ENCODE data around the gene PUS1. TPM values are rescaled to one million over a fixed set of nuclear protein-coding genes. Genes with fewer than 3 reads are reported as not detected.

Gene PUS1
- total and polyA plus RNA-seq, 9 of the 15 experiments (the other 6 are each of a cell fraction or from before 2014, with no cell fraction given), result 1.9 to 90.8 (median 30.0) TPM

DNA sequence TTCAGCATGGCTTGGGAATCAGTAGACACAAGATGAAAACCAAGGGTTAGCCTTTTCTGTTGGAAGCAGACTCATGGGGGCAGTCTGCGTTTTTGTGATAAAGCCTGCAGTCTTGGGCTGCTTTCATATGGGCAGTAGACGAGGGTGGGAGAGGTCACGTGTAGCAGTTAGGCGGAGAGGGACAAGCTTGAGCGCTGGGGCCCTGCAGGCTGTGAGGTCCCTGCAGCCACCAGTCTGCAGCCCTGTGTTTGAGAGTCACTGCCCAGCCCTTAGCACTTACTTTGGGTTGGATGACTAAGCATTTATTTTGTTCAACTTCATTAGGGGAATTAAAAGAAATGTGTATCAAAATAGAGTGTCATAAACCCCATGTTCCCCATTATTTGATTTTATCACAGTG lies 57.8 kb downstream of the PUS1 start (continued):
- no peak for TF ChIP-seq ZNF830 (CRISPR knock-in tag; IDR thresholded peaks at IDR 0.05)
- no peak for TF ChIP-seq ZBED1 (IDR thresholded peaks at IDR 0.05)
- TF ChIP-seq TRIM24 (IDR thresholded peaks at IDR 0.05), result no peak
- no peak for TF ChIP-seq MIER1 (IDR thresholded peaks at IDR 0.05; ENCODE audit: low read depth)
- no peak for TF ChIP-seq ZNF263 (CRISPR knock-in tag; IDR thresholded peaks at IDR 0.05; ENCODE audit: borderline replicate concordance)
- TF ChIP-seq, protein P1, sequence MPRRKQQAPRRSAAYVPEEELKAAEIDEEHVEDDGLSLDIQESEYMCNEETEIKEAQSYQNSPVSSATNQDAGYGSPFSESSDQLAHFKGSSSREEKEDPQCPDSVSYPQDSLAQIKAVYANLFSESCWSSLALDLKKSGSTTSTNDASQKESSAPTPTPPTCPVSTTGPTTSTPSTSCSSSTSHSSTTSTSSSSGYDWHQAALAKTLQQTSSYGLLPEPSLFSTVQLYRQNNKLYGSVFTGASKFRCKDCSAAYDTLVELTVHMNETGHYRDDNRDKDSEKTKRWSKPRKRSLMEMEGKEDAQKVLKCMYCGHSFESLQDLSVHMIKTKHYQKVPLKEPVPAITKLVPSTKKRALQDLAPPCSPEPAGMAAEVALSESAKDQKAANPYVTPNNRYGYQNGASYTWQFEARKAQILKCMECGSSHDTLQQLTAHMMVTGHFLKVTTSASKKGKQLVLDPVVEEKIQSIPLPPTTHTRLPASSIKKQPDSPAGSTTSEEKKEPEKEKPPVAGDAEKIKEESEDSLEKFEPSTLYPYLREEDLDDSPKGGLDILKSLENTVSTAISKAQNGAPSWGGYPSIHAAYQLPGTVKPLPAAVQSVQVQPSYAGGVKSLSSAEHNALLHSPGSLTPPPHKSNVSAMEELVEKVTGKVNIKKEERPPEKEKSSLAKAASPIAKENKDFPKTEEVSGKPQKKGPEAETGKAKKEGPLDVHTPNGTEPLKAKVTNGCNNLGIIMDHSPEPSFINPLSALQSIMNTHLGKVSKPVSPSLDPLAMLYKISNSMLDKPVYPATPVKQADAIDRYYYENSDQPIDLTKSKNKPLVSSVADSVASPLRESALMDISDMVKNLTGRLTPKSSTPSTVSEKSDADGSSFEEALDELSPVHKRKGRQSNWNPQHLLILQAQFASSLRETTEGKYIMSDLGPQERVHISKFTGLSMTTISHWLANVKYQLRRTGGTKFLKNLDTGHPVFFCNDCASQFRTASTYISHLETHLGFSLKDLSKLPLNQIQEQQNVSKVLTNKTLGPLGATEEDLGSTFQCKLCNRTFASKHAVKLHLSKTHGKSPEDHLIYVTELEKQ (CRISPR knock-in tag; IDR thresholded peaks at IDR 0.05), result no peak
- TF ChIP-seq ILF3 (IDR thresholded peaks at IDR 0.05; ENCODE audit: borderline replicate concordance), result no peak
- peak; percentile 89 for TF ChIP-seq NFE2L1 (tag; IDR thresholded peaks at IDR 0.05; ENCODE audit: borderline replicate concordance, low read depth)
- TF ChIP-seq SIN3B (IDR thresholded peaks at IDR 0.05; ENCODE audit: low read depth), result no peak
- TF ChIP-seq, protein P2, sequence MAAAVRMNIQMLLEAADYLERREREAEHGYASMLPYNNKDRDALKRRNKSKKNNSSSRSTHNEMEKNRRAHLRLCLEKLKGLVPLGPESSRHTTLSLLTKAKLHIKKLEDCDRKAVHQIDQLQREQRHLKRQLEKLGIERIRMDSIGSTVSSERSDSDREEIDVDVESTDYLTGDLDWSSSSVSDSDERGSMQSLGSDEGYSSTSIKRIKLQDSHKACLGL (CRISPR knock-in tag; IDR thresholded peaks at IDR 0.05; ENCODE audit: borderline replicate concordance, poor library complexity, severe bottlenecking), result no peak
- TF ChIP-seq ZNF445 (CRISPR knock-in tag; IDR thresholded peaks at IDR 0.05; ENCODE audit: low read depth), result no peak
- TF ChIP-seq FOXJ2 (tag; IDR thresholded peaks at IDR 0.05), result no peak
- TF ChIP-seq, protein P3, sequence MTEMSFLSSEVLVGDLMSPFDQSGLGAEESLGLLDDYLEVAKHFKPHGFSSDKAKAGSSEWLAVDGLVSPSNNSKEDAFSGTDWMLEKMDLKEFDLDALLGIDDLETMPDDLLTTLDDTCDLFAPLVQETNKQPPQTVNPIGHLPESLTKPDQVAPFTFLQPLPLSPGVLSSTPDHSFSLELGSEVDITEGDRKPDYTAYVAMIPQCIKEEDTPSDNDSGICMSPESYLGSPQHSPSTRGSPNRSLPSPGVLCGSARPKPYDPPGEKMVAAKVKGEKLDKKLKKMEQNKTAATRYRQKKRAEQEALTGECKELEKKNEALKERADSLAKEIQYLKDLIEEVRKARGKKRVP (CRISPR knock-in tag; IDR thresholded peaks at IDR 0.05), result no peak
- TF ChIP-seq RCOR1 (IDR thresholded peaks at IDR 0.05; ENCODE audit: borderline replicate concordance in 1 of 2, low read depth in 2 of 2, low read length in 2 of 2), result no peak
- TF ChIP-seq SMAD2 (IDR thresholded peaks at IDR 0.05; ENCODE audit: low read depth, low read length), result no peak
- TF ChIP-seq PTRF (tag; IDR thresholded peaks at IDR 0.05), result no peak
- TF ChIP-seq NELFE (IDR thresholded peaks at IDR 0.05; ENCODE audit: insufficient read depth, insufficient read length), result no peak
- TF ChIP-seq ZNF12 (CRISPR knock-in tag; IDR thresholded peaks at IDR 0.05), result no peak
- TF ChIP-seq HCFC1 (IDR thresholded peaks at IDR 0.05; ENCODE audit: low read depth, low read length), result no peak
- TF ChIP-seq ZZZ3 (IDR thresholded peaks at IDR 0.05), result no peak
- no peak for TF ChIP-seq GTF2F1 (IDR thresholded peaks at IDR 0.05; ENCODE audit: low read depth, low read length)
- no peak for TF ChIP-seq RUNX1 (IDR thresholded peaks at IDR 0.05; ENCODE audit: low read depth)
- TF ChIP-seq ZNF134 (CRISPR knock-in tag; conservative IDR thresholded peaks at IDR 0.05), result no peak
- peak; percentile 82 for TF ChIP-seq BHLHE40 (IDR thresholded peaks at IDR 0.05; ENCODE audit: low read length)
- peak; percentile 84 for TF ChIP-seq MAFF (IDR thresholded peaks at IDR 0.05; ENCODE audit: low read length)
- TF ChIP-seq ZNF274 (IDR thresholded peaks at IDR 0.05; ENCODE audit: borderline replicate concordance, low read depth, low read length), result no peak
- peak; percentile 69 for TF ChIP-seq C11orf30 (IDR thresholded peaks at IDR 0.05; ENCODE audit: low read depth)
